Embryonic facial prominence (tissue), 1 donor: ENCODE data around the gene LAYN.

Experiments
- DNase-seq: peaks from one replicate; pipeline ENCODE4 v3.0.0-alpha.2; 2016; ENCODE audit errors: extremely low spot score

Gene LAYN

GRCh38 chr11:111562692-111563389 is 22.3 kb downstream of the LAYN start:
- DNase-seq: no peak

GRCh38 chr11:111565114-111565720 is 24.7 kb downstream of the LAYN start:
- peak; percentile 64 for DNase-seq

GRCh38 chr11:111566324-111566723 is 25.8 kb downstream of the LAYN start:
- DNase-seq: no peak

- no peak for DNase-seq
Observed at GRCh38 chr11:111569476-111569875, 29.0 kb downstream of the LAYN start.

GRCh38 chr11:111570796-111571195 is 30.3 kb downstream of the LAYN start:
- DNase-seq: no peak

- no peak for DNase-seq
Observed at GRCh38 chr11:111571829-111572501, 31.4 kb downstream of the LAYN start.

GRCh38 chr11:111572581-111572980 is 32.1 kb downstream of the LAYN start:
- DNase-seq: no peak

- peak; percentile 70 for DNase-seq
Observed at GRCh38 chr11:111573821-111574249, 33.3 kb downstream of the LAYN start.

- no peak for DNase-seq
Observed at GRCh38 chr11:111574373-111575225, 34.1 kb downstream of the LAYN start.

- no peak for DNase-seq
Observed at GRCh38 chr11:111575740-111576139, 35.2 kb downstream of the LAYN start.

- no peak for DNase-seq
Observed at GRCh38 chr11:111577821-111578220, 37.3 kb downstream of the LAYN start.

GRCh38 chr11:111581341-111581740 is 40.8 kb downstream of the LAYN start:
- DNase-seq: no peak

GRCh38 chr11:111582163-111582562 is 41.6 kb downstream of the LAYN start:
- DNase-seq: no peak

GRCh38 chr11:111582881-111583280 is 42.4 kb downstream of the LAYN start:
- DNase-seq: no peak

- DNase-seq: no peak
Observed at GRCh38 chr11:111585371-111585770, 44.9 kb downstream of the LAYN start.

- DNase-seq: no peak
Observed at GRCh38 chr11:111586388-111586831, 45.9 kb downstream of the LAYN start.

GRCh38 chr11:111589114-111589513 is 48.6 kb downstream of the LAYN start:
- DNase-seq: no peak

- no peak for DNase-seq
Observed at GRCh38 chr11:111589886-111590499, 49.5 kb downstream of the LAYN start.

- DNase-seq: no peak
Observed at GRCh38 chr11:111591187-111591960, 50.9 kb downstream of the LAYN start.

- no peak for DNase-seq
Observed at GRCh38 chr11:111592491-111592890, 52.0 kb downstream of the LAYN start.

GRCh38 chr11:111596319-111596718 is 55.8 kb downstream of the LAYN start:
- no peak for DNase-seq
